ACC112 (cell line): ENCODE measurements around the gene CKAP4.

Experiments
- H2AFZ ChIP-seq: fragments of 200-600 bp; sonication (generic); one replicate; pipeline ENCODE4 v1.6.0; 2017; ENCODE audit warnings: antibody characterized with exemption, low read length; ENCODE audit not compliant: unreplicated experiment
- H3K27ac ChIP-seq: fragments of 200-600 bp; sonication (generic); 2 replicates; pipeline ENCODE4 v1.5.1; 2014; ENCODE audit warnings: low read depth, mild to moderate bottlenecking, antibody characterized with exemption, low read length, moderate library complexity
- H3K27me3 ChIP-seq: fragments of 200-600 bp; sonication (generic); 2 replicates; pipeline ENCODE4 v1.6.1; 2014; ENCODE audit warnings: mild to moderate bottlenecking, antibody characterized with exemption, low read length, moderate library complexity, mixed read lengths; ENCODE audit not compliant: insufficient read depth
- H3K36me3 ChIP-seq: fragments of 200-600 bp; sonication (generic); 2 replicates; pipeline ENCODE4 v1.6.1; 2016; ENCODE audit warnings: mild to moderate bottlenecking, antibody characterized with exemption, low read length, moderate library complexity, mixed read lengths; ENCODE audit not compliant: insufficient read depth
- H3K4me1 ChIP-seq: fragments of 200-600 bp; sonication (generic); one replicate; pipeline ENCODE4 v1.6.1; 2016; ENCODE audit warnings: low read length, mixed read lengths; ENCODE audit not compliant: insufficient read depth, unreplicated experiment, control insufficient read depth
- H3K4me3 ChIP-seq: fragments of 200-600 bp; sonication (generic); 2 replicates; pipeline ENCODE4 v1.5.1; 2014; ENCODE audit warnings: mild to moderate bottlenecking, low read depth, low read length
- H3K79me2 ChIP-seq: fragments of 200-600 bp; sonication (generic); one replicate; pipeline ENCODE4 v1.6.0; 2016; ENCODE audit warnings: low read length; ENCODE audit not compliant: control insufficient read depth, unreplicated experiment, insufficient read depth

CKAP4 gene

DNA sequence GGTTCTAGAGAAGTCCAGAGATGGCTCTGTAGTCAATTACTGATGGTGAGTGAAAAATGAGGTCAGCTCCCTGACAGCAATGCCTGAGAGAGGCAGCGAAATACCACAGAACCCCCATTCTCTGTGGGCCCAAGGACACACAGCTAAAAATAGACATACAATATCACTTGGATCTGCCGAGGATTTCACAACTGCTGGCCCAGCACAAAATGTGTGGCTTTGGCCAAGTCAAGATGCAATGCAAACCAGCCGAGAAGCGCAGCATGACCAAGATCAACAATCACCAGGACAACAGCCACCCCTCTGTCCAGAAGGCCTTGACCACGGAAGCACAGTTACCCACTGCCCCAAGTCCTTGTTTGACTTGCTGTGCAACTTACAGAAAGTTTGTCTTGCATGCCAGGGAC is 52.2 kb downstream of the CKAP4 start:
- no peak overlapping the region for H3K4me3 ChIP-seq
- H3K27me3 ChIP-seq = peaks cover 13% of the 10 kb centered on the region; the same call in 1 of the 2 replicates
- H3K4me1 ChIP-seq = peaks cover 6% of the 10 kb centered on the region
- H3K79me2 ChIP-seq = no peaks in the 10 kb centered on the region
- H3K36me3 ChIP-seq = no peaks in the 10 kb centered on the region
- no peak overlapping the region for H3K27ac ChIP-seq
- H2AFZ ChIP-seq = no peak overlapping the region

DNA sequence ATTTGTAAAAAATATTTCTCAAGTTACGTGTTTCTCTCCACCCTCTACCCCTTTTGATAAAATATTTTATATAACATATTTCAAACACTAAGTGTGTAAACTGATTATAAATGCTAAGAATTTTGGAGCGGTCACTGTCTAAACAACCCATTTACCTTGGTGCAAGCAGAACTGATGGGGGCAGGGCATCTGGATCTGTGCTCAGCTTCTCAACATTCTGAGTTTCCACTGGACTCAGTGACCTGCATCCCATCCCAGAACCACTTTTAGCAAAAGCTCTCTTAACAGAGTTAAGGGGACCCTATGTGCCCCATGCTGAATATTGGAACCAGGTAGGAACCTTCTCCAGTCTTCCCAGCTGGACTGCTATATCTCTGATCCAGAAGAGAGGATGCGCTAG is 53.5 kb downstream of the CKAP4 start:
- Histone ChIP-seq H3K4me1 (peaks cover 6% of the 10 kb centered on the region), H3K36me3 (no peaks in the 10 kb centered on the region), H3K4me3 (no peak overlapping the region), H3K27ac (no peak overlapping the region), H3K27me3 (peaks cover 7% of the 10 kb centered on the region; the same call in 1 of the 2 replicates), H2AFZ (no peak overlapping the region), H3K79me2 (no peaks in the 10 kb centered on the region)

DNA sequence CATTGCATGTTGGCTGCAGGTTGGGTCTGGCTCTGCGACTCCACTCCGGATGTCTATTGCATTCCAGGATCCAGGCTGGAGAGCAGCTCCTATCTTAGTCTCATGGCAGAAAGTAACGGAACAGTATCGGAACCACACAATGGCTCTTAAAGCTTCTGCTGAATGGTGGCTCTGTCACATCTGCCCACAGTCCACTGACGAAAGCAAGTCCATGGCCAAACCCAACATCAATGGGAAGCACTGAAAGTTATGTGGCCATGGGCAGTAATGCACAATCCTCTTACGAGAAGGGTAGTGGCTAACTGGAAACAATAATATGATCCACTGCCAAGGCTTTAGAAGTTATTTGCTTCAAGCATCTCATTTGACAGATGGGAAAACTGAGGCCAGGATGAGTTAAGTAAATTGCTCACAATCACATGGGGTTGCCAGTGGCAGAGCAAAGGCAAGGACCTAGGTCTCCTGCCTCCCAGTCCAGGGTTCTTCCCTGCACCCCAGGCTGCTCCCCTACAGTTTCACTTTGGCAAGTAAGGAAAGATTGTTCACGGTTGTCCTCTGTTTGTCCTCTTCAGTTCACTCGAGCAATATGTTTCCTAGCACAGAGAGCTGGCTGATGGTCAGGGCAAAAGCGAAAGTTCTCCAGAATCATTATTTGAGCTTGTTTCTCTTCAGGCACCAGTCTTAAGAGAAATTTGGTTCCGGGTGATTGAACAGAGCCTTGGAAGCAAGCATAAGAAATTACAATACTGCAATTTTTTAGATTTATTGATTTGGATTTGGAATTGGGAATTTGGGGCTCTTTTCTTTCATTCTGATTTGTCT is 54.2 kb downstream of the CKAP4 start:
- Histone ChIP-seq H3K27me3 (peaks cover 6% of the 10 kb centered on the region; the same call in 1 of the 2 replicates), H3K36me3 (no peaks in the 10 kb centered on the region), H2AFZ (no peak overlapping the region), H3K27ac (no peak overlapping the region), H3K4me3 (no peak overlapping the region), H3K4me1 (peaks cover 6% of the 10 kb centered on the region), H3K79me2 (no peaks in the 10 kb centered on the region)

DNA sequence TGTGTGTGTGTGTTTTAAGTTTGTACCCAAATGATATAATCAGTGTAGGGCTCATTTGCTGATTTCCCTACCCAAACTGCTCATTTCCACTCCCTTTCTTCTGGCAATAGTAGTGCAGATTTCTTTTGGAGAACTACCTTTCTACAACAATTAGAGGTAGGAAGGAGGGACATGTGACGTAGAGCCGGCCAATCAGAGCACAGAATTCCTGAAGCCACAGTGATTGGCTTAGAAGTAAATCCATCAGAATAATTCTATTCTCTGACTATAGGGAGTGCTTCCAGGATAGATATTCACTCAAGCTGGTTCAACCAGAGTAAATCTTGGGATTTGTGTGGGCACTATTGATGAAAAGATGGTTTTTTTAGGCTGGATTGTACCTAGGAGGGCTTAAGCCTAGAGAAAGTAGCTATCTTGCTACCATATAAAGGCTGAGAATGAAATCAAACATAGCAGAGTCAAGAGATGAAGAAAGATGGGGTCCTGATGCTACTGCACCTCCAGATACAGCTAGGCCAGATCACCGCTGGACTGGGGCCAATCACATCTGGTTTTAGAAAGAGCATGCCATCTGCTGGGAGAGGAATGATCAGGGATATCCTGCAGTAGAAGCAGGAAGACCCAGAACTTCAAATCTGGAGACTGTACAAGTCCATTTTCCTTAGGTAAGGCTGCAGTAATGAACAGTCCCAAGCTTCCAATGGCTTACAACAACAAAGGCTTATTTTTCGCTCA is 55.0 kb downstream of the CKAP4 start:
- Histone ChIP-seq H3K79me2 (no peaks in the 10 kb centered on the region), H2AFZ (no peak overlapping the region), H3K27me3 (peaks cover 11% of the 10 kb centered on the region; the same call in 1 of the 2 replicates), H3K4me1 (peaks cover 6% of the 10 kb centered on the region), H3K4me3 (no peak overlapping the region), H3K27ac (no peak overlapping the region), H3K36me3 (no peaks in the 10 kb centered on the region)

DNA sequence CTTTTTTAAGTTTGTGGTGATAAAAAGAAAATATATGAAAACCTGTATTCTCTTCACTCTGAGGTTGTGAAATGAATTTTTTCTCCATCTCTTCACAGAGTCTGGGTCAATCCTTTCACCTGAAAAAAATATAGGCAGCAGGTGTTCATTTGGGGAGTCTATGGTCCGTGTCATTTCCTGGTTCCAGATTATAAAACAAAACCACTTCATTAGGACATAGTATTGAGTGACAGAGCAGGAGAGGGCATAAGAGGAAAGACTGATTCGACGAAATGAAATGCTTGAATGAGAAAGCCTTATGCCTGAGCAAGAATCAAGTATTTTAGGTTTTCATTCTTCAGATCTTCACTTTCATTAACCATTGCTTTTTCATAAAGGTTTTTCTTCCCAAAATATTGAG is 57.2 kb downstream of the CKAP4 start:
- Histone ChIP-seq H3K79me2 (no peaks in the 10 kb centered on the region), H3K27ac (no peak overlapping the region), H3K36me3 (no peaks in the 10 kb centered on the region), H2AFZ (no peak overlapping the region), H3K4me3 (no peak overlapping the region), H3K27me3 (peaks cover 25% of the 10 kb centered on the region), H3K4me1 (peaks cover 3% of the 10 kb centered on the region)

DNA sequence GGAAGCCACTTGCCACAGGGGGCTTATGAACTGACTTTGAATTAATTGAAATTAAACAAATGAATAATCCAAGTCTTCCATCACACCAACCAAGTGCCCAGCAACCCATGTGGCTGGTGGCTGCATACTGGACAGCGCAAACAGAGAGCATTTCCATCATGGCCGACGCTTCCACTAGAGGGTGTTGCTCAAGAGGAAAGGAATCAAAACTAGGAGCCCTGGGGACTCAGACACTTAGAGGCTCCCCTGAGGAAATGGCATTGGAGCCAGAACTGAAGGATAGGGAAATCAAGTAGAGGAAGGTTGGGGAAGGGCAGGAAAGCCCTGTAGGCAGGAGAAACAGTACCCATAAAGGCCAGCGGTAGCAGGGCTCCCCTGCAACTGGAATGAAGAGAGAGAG is 58.5 kb downstream of the CKAP4 start:
- Histone ChIP-seq H3K27me3 (peaks cover 26% of the 10 kb centered on the region), H3K36me3 (no peaks in the 10 kb centered on the region), H2AFZ (no peak overlapping the region), H3K4me3 (no peak overlapping the region), H3K27ac (no peak overlapping the region), H3K79me2 (no peaks in the 10 kb centered on the region), H3K4me1 (no peaks in the 10 kb centered on the region)

DNA sequence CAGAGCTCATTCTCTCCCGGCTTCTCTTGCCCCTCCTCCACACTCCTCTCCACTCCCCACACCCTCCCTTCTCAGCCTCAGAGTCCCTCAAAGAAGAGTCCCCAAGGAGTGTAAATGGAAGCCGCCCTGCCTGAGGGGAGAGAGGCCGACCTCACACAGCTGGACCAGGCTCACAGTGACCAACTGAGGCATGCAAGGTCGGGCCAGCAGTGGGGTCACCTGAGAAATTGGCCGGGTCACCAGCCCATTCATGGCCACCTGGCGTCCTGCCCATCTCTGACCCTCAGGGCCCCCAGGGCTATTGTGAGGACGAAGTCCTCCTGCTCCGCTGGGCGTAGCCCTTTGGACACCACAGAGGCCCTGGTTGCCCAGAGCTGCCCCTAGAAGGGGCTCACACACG is 59.6 kb downstream of the CKAP4 start:
- H3K4me3 ChIP-seq = no peak overlapping the region
- no peak overlapping the region for H2AFZ ChIP-seq
- H3K27ac ChIP-seq = no peak overlapping the region
- H3K4me1 ChIP-seq = no peaks in the 10 kb centered on the region
- no peaks in the 10 kb centered on the region for H3K79me2 ChIP-seq
- H3K27me3 ChIP-seq = peaks cover 26% of the 10 kb centered on the region
- no peaks in the 10 kb centered on the region for H3K36me3 ChIP-seq
